Skeletal muscle cell (primary cell): Measurements from ENCODE around the gene DCPS.
"Not testable (repeated sequence)": the region's sequence is repeated elsewhere in the genome, so short reads cannot be mapped to it uniquely, and the experiment has no call there.

ENCODE experiments used
- DNase-seq: peaks from one replicate; pipeline ENCODE4 v3.0.0-alpha.2; 2010; ENCODE audit warnings: low read depth
- H3K4me3 ChIP-seq: 2 replicates; pipeline ENCODE4 v1.5.1; 2011; ENCODE audit warnings: low read depth, mild to moderate bottlenecking, control low read depth, low read length, moderate library complexity

The DCPS gene

GRCh38 chr11:126391970-126392632 is 88.2 kb downstream of the DCPS start:
- no peak overlapping the region for H3K4me3 ChIP-seq
- no peak for DNase-seq

GRCh38 chr11:126392633-126393013 is 88.8 kb downstream of the DCPS start:
- no peak for DNase-seq

GRCh38 chr11:126393143-126393542 is 89.3 kb downstream of the DCPS start:
- DNase-seq, result no peak
- H3K4me3 ChIP-seq, result no peak overlapping the region

More at GRCh38 chr11:126392633-126393013, 88.8 kb downstream of the DCPS start:
- H3K4me3 ChIP-seq, result no peak overlapping the region

- no peak for DNase-seq
- H3K4me3 ChIP-seq, result no peak overlapping the region
Measured at GRCh38 chr11:126394036-126394435, 90.2 kb downstream of the DCPS start.

- H3K4me3 ChIP-seq, DNase-seq: not testable (repeated sequence)
Measured at GRCh38 chr11:126394634-126395072, 90.8 kb downstream of the DCPS start.
